Measurements from ENCODE around the gene MAML3.

The MAML3 gene

DNA sequence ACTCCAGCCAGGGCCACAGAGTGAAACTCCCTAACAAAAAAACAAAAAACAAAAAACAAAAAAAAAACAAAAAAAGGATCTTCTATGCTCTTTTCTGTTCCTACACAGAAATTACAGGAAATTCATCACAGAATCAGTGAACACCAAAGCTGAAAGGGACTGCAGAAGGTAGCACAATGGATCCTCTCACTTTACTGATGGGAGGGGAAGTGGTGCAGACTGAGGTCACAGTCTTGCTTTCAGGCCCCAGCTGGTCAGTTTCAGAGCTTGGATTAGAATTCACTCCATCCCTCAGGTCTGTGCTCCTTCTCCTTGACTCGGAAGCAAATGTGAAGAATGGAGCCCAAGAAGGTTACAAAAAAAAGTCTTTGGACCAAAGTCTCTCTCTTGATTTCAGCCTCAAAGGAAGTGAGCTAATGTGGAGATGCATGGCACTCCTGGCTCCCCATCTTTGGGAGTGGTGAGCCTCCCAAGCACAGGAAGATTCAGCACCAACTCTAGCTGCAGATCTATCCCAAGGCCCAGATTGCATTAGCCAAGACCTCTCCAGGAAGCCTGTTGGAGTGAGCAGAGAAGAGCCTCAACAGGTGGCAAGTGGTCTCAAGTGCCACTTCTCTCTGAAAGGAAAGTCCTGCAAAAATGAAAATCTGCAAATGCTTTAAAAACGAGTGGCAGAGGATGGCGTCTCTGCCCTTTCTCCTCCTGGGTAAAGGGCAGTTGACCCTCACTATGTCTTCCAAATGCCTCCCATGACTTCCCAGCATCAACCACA lies 176.0 kb downstream of the MAML3 start:
- TF ChIP-seq, protein P1, sequence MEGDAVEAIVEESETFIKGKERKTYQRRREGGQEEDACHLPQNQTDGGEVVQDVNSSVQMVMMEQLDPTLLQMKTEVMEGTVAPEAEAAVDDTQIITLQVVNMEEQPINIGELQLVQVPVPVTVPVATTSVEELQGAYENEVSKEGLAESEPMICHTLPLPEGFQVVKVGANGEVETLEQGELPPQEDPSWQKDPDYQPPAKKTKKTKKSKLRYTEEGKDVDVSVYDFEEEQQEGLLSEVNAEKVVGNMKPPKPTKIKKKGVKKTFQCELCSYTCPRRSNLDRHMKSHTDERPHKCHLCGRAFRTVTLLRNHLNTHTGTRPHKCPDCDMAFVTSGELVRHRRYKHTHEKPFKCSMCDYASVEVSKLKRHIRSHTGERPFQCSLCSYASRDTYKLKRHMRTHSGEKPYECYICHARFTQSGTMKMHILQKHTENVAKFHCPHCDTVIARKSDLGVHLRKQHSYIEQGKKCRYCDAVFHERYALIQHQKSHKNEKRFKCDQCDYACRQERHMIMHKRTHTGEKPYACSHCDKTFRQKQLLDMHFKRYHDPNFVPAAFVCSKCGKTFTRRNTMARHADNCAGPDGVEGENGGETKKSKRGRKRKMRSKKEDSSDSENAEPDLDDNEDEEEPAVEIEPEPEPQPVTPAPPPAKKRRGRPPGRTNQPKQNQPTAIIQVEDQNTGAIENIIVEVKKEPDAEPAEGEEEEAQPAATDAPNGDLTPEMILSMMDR (IDR thresholded peaks at IDR 0.05): no peak
- peaks cover 40% of the 10 kb centered on the region for H3K4me1 Mint-ChIP-seq

DNA sequence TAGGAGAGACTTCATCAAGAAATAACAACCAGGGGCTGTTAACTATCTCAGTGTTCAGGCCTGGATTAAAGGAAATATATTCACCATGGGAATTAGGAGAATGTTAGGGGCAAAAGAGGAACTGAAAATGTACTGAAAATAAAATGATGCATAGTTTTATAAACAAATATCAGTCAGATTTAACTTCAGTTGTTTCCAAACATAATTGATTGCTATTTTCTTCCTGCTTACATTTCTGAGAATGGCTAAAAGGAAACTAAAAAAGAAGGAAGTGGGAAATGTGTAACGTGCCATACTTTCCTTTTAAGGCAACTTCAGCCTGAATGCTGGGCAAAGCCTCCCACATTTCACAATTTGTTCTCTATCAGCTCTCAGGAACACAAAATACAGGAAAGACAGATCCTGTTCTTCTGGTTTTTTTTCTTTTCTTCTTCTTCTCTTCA lies 178.1 kb downstream of the MAML3 start:
- Mint-ChIP-seq H3K4me3 (no peak overlapping the region), H3K36me3 (ENCODE audit: low read depth) (peaks cover 47% of the 10 kb centered on the region), H3K27ac (peak overlapping the region; percentile 91), H3K9me3 (peaks cover 6% of the 10 kb centered on the region), H3K4me1 (peaks cover 42% of the 10 kb centered on the region), H3K27me3 (ENCODE audit: low read depth, poor library complexity) (no peaks in the 10 kb centered on the region)
- DNase-seq: no peak
- TF ChIP-seq, protein P1 (IDR thresholded peaks at IDR 0.05): no peak

More for the DNA sequence above, 176.0 kb downstream of the MAML3 start:
- DNase-seq: no peak
- Mint-ChIP-seq H3K9me3 (peaks cover 6% of the 10 kb centered on the region), H3K4me3 (no peak overlapping the region), H3K27ac (peak overlapping the region; percentile 80), H3K27me3 (ENCODE audit: low read depth, poor library complexity) (no peaks in the 10 kb centered on the region), H3K36me3 (ENCODE audit: low read depth) (peaks cover 62% of the 10 kb centered on the region)

DNA sequence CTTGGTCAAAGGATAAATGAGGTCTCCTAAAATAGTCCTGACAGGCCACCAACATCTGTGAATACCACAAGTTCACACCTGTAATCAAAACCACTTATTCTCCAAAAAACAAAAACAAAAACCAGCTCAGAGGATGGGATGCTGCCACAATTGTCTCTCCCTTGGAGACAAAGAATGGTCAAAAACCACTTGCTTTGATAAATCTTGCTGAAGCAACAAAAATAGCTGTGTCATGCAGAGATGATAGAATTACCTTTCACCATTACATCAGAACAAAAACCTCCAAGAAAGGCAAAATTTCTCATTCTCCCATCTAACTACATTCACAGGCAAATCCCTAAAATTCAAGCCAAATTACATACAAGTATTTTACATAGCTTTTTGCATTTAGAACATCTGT lies 180.4 kb downstream of the MAML3 start:
- Mint-ChIP-seq H3K27ac (peak overlapping the region; percentile 24), H3K36me3 (ENCODE audit: low read depth) (peaks cover 27% of the 10 kb centered on the region), H3K4me3 (no peak overlapping the region), H3K4me1 (peaks cover 39% of the 10 kb centered on the region), H3K9me3 (no peaks in the 10 kb centered on the region), H3K27me3 (ENCODE audit: low read depth, poor library complexity) (no peaks in the 10 kb centered on the region)
- no peak for DNase-seq
- TF ChIP-seq, protein P1 (IDR thresholded peaks at IDR 0.05): no peak

DNA sequence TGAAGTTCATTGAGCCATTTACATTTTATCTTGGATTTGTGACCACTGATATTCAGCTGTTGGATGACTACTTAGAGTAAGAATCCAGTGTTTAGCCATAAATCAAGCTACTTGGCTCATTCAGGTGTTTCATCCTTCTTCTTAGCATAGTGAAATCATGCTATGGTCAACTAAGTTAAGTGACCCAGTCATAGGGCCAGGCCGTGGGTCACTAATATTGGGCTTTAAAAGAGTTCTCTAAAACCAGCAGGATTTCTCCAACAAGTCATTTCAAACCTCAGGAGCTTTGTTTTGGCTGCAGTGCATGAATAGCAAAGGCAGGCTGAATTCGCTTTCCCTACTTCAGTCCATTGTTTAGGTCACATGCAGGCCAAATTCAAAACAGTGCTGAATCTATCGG lies 181.0 kb downstream of the MAML3 start:
- Mint-ChIP-seq H3K9me3 (no peaks in the 10 kb centered on the region), H3K4me1 (peaks cover 37% of the 10 kb centered on the region), H3K27me3 (ENCODE audit: low read depth, poor library complexity) (no peaks in the 10 kb centered on the region), H3K27ac (peak overlapping the region; percentile 24), H3K36me3 (ENCODE audit: low read depth) (peaks cover 21% of the 10 kb centered on the region), H3K4me3 (no peak overlapping the region)
- DNase-seq: no peak
- TF ChIP-seq, protein P1 (IDR thresholded peaks at IDR 0.05): no peak

DNA sequence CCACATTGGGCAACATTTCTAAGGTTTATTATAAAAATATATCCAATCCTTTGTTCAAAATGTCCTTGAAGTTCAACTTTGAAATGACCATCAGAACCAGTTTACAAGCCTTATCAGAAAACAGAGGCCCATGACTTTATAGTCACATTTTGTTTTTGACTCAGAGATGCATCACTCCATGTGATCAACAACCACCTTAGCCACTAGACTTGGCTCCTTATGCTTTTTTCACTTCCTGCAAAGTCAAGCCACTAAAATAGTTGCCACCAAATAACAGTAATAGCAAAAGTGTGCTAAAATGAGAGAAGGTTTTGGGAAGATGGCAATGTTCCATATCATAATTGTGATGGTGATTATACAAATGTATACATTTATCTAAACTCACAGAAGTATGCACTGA lies 181.7 kb downstream of the MAML3 start:
- Mint-ChIP-seq H3K36me3 (ENCODE audit: low read depth) (peaks cover 18% of the 10 kb centered on the region), H3K9me3 (no peaks in the 10 kb centered on the region), H3K27me3 (ENCODE audit: low read depth, poor library complexity) (no peaks in the 10 kb centered on the region), H3K27ac (no peak overlapping the region), H3K4me1 (peaks cover 43% of the 10 kb centered on the region), H3K4me3 (no peak overlapping the region)
- TF ChIP-seq, protein P1 (IDR thresholded peaks at IDR 0.05): no peak
- no peak for DNase-seq

DNA sequence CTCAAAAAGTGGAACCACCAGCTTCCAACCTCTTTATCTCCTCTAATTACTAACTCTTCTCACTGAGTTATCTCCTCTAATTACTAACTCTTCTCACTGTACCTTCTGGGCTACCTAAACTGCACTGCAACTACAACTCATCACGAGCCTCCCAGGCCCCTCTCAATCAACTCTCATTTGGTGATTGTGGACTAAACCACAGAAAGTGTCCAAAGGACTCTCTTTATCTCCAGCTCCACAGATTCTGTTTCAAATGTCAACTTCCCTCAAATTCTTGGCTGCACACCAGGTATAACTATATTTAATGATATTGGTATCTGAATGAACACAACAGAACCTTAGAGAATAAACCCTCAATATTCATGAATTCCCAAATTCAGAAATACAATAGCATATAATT lies 182.9 kb downstream of the MAML3 start:
- Mint-ChIP-seq H3K4me1 (peaks cover 45% of the 10 kb centered on the region), H3K4me3 (no peak overlapping the region), H3K27me3 (ENCODE audit: low read depth, poor library complexity) (no peaks in the 10 kb centered on the region), H3K9me3 (no peaks in the 10 kb centered on the region), H3K36me3 (ENCODE audit: low read depth) (peaks cover 12% of the 10 kb centered on the region), H3K27ac (no peak overlapping the region)
- no peak for DNase-seq
- TF ChIP-seq, protein P1 (IDR thresholded peaks at IDR 0.05): no peak
